Measurements from ENCODE around the gene SHKBP1. TPM values are rescaled to one million over a fixed set of nuclear protein-coding genes. Genes with fewer than 3 reads are reported as not detected.

SHKBP1 gene
- total RNA-seq, 1 donor from 2014 or later: 102 TPM

DNA sequence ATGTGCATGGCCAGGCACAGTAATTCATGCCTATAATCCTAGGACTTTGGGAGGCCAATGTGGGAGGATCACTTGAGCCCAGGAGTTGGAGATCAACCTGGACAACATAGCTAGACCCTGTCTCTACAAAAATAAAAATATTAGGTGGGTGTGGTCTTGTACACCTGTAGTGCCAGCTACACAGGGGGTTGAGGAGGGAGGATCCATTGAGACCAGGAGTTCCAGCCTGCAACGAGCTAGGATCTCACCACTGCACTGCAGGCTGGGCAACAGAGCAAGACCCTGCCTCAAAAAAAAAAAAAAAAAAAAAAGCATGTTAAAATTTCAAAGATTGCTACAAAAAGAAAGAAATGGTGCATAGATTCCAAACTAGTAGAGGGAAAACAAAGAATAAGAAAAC lies 61.7 kb downstream of the SHKBP1 start:
- intact Hi-C loops (cut with micrococcal nuclease): no loop called here
- Mint-ChIP-seq H3K4me3 (no peak overlapping the region), H3K36me3 (ENCODE audit: low read depth) (no peaks in the 10 kb centered on the region), H3K4me1 (ENCODE audit: low read depth) (peaks cover 5% of the 10 kb centered on the region), H3K27ac (no peak overlapping the region), H3K27me3 (ENCODE audit: insufficient read depth) (peaks cover 11% of the 10 kb centered on the region), H3K9me3 (no peaks in the 10 kb centered on the region)
- DNase-seq (ENCODE audit: low spot score): no peak

DNA sequence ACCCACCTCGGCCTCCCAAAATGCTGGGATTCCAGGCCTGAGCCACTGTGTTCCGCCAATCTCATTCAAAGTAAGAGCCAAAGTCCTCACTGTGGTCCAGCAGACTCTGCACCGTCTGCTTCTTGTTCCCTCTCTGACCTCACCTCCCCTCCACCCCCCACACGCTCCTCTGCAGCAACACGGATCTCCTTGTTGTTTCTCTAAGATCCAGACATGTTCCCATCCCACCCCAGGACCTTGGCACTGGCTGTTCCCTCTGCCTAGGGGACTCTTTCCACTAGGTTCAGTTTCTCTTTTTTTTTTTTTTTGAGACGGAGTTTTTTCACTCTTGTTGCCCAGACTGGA lies 62.9 kb downstream of the SHKBP1 start:
- H3K4me3 Mint-ChIP-seq: no peak overlapping the region
- peaks cover 4% of the 10 kb centered on the region for H3K27me3 Mint-ChIP-seq (ENCODE audit: insufficient read depth)
- no peak for DNase-seq (ENCODE audit: low spot score)
- no peaks in the 10 kb centered on the region for H3K36me3 Mint-ChIP-seq (ENCODE audit: low read depth)
- peaks cover under 1% of the 10 kb centered on the region for H3K4me1 Mint-ChIP-seq (ENCODE audit: low read depth)
- intact Hi-C loops (cut with micrococcal nuclease): no loop called here
- H3K27ac Mint-ChIP-seq: no peak overlapping the region
- H3K9me3 Mint-ChIP-seq: no peaks in the 10 kb centered on the region

DNA sequence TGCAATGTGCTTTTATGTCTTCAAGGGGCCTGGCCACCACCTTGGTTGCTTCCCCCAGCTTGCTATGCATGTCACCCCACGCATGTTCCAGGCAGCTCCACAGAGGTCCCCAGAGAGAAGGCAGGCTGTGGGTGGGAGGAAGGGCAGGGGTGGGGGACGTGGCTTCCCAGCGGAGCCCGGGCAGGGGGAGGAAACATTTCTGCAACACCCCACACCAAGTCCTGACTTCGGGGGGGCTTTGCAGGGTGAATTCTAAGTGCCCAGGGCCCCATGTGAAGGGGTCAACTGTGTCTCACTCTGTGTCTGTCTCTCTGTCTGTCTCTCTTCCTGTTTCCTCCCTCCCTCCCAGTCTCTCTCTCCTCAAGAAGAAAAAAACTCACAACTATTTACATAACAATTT lies 64.1 kb downstream of the SHKBP1 start:
- Mint-ChIP-seq H3K9me3 (no peaks in the 10 kb centered on the region), H3K4me1 (ENCODE audit: low read depth) (peaks cover 2% of the 10 kb centered on the region), H3K4me3 (no peak overlapping the region), H3K27ac (no peak overlapping the region), H3K36me3 (ENCODE audit: low read depth) (no peaks in the 10 kb centered on the region), H3K27me3 (ENCODE audit: insufficient read depth) (peaks cover under 1% of the 10 kb centered on the region)
- intact Hi-C loops (cut with micrococcal nuclease): no loop called here
- no peak for DNase-seq (ENCODE audit: low spot score)

Other genes with a start within 250 kb of the SHKBP1 start
- gene C19orf47, start 228.5 kb upstream of the SHKBP1 start, total RNA-seq: 26.4 and 28.1 TPM in 2 replicates
- 45.0 and 45.3 TPM in 2 replicates for gene PLD3, start 228.2 kb upstream of the SHKBP1 start, total RNA-seq
- gene HIPK4, start 186.7 kb upstream of the SHKBP1 start, total RNA-seq: not detected in 2 replicates
- gene PRX, start 163.5 kb upstream of the SHKBP1 start, total RNA-seq: 0.99 and 1.7 TPM in 2 replicates
- gene SERTAD1, start 150.9 kb upstream of the SHKBP1 start, total RNA-seq: 18.3 and 19.4 TPM in 2 replicates
- gene SERTAD3, start 132.5 kb upstream of the SHKBP1 start, total RNA-seq: 6.4 and 10.0 TPM in 2 replicates
- gene BLVRB, start 111.1 kb upstream of the SHKBP1 start, total RNA-seq: 6.1 and 8.2 TPM in 2 replicates
- 0.21 and 0.69 TPM in 2 replicates for gene SPTBN4, start 109.9 kb upstream of the SHKBP1 start, total RNA-seq
- gene LTBP4, start 24.5 kb downstream of the SHKBP1 start, total RNA-seq: 107 and 116 TPM in 2 replicates
- gene NUMBL, start 113.8 kb downstream of the SHKBP1 start, total RNA-seq: 18.1 and 20.6 TPM in 2 replicates
- 38.4 and 41.6 TPM in 2 replicates for gene COQ8B, start 140.0 kb downstream of the SHKBP1 start, total RNA-seq
- gene ITPKC, start 140.2 kb downstream of the SHKBP1 start, total RNA-seq: 8.7 and 9.9 TPM in 2 replicates
- 9.5 and 10.0 TPM in 2 replicates for gene ACTMAP, start 173.6 kb downstream of the SHKBP1 start, total RNA-seq
- 243 and 245 TPM in 2 replicates for gene SNRPA, start 174.3 kb downstream of the SHKBP1 start, total RNA-seq
- gene MIA, start 198.6 kb downstream of the SHKBP1 start, total RNA-seq: 0.91 TPM in 1 of 2 replicates, not detected in the other
- gene RAB4B, start 201.4 kb downstream of the SHKBP1 start, total RNA-seq: 40.6 and 45.5 TPM in 2 replicates
- gene EGLN2, start 222.3 kb downstream of the SHKBP1 start, total RNA-seq: 100 and 104 TPM in 2 replicates